Kidney epithelial cell (primary cell): ENCODE data around the gene RTL5. TPM values are rescaled to one million over a fixed set of nuclear protein-coding genes. Genes with fewer than 3 reads are reported as not detected.

Source experiments
- DNase-seq: peaks from one replicate; pipeline ENCODE4 v3.0.0-alpha.2; 2010; ENCODE audit warnings: low read depth
- H3K27me3 ChIP-seq: 2 replicates; pipeline ENCODE4 v1.6.0; 2011; ENCODE audit warnings: low read length; ENCODE audit not compliant: control insufficient read depth, insufficient read depth
- H3K36me3 ChIP-seq: 2 replicates; pipeline ENCODE4 v1.5.1; 2011; ENCODE audit warnings: low read length; ENCODE audit not compliant: control insufficient read depth, insufficient read depth
- H3K4me3 ChIP-seq: 2 replicates; pipeline ENCODE4 v1.5.1; 2011; ENCODE audit warnings: low read depth, mild to moderate bottlenecking, control low read depth, low read length
- total RNA-seq: library from RNA; depleted of rRNA; stranded (reverse); fragments of >200 nt; gene quantifications from 2 replicates; pipeline ENCODE4 v1.2.3, GENCODE V29; 2015
- TF ChIP-seq, protein P1 (sequence below): IDR thresholded peaks from 2 replicates; pipeline ENCODE4 v1.5.1; 2011; ENCODE audit warnings: mild to moderate bottlenecking, moderate library complexity, low read length, control low read depth, inconsistent platforms; ENCODE audit not compliant: insufficient read depth, poor library complexity, severe bottlenecking

Gene RTL5
- total RNA-seq, 1 donor from 2014 or later: 2.3 TPM

- H3K4me3 ChIP-seq: no peak overlapping the region
- H3K36me3 ChIP-seq: no peaks in the 10 kb centered on the region
- TF ChIP-seq, protein P1, sequence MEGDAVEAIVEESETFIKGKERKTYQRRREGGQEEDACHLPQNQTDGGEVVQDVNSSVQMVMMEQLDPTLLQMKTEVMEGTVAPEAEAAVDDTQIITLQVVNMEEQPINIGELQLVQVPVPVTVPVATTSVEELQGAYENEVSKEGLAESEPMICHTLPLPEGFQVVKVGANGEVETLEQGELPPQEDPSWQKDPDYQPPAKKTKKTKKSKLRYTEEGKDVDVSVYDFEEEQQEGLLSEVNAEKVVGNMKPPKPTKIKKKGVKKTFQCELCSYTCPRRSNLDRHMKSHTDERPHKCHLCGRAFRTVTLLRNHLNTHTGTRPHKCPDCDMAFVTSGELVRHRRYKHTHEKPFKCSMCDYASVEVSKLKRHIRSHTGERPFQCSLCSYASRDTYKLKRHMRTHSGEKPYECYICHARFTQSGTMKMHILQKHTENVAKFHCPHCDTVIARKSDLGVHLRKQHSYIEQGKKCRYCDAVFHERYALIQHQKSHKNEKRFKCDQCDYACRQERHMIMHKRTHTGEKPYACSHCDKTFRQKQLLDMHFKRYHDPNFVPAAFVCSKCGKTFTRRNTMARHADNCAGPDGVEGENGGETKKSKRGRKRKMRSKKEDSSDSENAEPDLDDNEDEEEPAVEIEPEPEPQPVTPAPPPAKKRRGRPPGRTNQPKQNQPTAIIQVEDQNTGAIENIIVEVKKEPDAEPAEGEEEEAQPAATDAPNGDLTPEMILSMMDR: no peak
- H3K27me3 ChIP-seq: peaks cover 5% of the 10 kb centered on the region
- DNase-seq: no peak
Observed at GRCh38 chrX:72128183-72128834, 3.4 kb downstream of the RTL5 start.

DNA sequence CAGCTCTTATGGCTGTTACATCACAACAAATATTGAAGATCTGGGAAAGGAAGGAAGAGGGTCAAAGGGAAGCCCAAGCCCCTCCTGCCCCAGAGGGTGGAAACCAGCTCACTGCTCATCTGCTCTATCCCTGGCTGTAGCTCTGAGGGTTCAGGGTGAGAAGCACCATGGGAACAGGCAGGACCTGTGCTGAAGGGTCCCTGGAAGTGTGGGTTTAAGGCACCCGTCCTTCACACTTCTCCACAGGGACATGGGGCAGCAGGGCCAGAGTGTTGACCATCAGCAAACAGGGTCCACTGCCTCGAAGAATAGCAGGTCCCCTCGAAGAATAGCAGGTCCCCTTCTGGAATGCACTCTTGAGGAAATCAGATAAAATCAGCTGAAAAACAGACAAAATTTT is 4.4 kb downstream of the RTL5 start:
- no peaks in the 10 kb centered on the region for H3K36me3 ChIP-seq
- H3K27me3 ChIP-seq: peaks cover 5% of the 10 kb centered on the region
- DNase-seq: no peak
- TF ChIP-seq, protein P1: no peak
- no peak overlapping the region for H3K4me3 ChIP-seq

GRCh38 chrX:72126539-72127140 is 5.1 kb downstream of the RTL5 start:
- DNase-seq: peak; percentile 37
- Histone ChIP-seq H3K4me3 (no peak overlapping the region), H3K36me3 (no peaks in the 10 kb centered on the region), H3K27me3 (peaks cover 5% of the 10 kb centered on the region)
- TF ChIP-seq, protein P1: peak; percentile 82

DNA sequence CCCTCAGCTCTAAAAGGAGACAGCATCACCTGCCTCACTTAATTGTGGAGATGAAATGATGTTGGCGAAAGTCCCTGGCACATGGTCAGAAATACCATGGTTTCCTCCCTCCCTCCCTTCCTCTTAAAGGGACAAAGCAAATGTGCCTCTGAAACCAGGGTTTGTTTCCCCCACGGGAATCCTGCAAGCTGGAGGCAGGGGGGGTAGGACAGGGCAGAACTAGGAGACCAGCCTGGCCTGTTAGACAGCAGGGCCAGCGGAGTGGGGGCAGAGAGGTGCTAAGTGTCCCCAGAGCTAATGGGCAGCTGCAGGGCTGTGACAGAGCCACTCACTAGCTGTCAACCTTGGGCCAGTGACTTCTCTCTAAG is 5.7 kb downstream of the RTL5 start:
- DNase-seq: no peak

DNA sequence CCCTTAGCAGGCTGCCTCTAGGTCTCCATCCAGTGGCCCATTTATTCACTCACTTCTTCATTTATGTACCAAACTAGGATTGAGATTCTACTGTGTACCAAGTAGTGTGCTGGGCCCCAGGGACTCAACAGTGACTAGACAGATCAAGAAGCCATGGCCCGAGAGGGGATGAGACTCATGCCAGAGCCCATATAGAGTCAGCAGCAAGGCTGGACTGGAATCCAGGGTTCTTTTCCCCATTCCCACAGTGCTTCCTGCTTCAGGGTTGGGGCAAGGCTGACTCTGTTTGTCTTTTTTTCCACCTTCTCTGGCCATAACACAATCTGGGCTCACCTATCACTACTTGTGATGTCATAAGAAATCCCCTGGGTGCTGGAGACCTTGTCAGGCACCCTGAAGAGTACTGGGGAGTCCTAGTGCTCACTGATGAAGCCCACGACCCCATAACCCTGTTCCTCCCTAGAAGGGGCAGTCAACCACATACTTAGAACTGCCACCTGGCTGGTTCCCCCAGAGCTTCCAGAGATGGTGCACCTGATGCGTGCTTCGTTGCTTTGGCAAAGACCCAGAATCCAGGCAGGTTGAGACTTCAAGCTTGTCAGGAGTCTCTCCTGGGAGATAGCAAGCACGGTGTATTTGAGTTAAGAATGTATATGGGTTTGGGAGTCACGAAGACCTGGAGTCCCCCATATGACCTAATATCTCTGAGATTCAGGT is 6.2 kb downstream of the RTL5 start:
- TF ChIP-seq, protein P1: no peak
- Histone ChIP-seq H3K4me3 (no peak overlapping the region), H3K36me3 (no peaks in the 10 kb centered on the region), H3K27me3 (peaks cover 5% of the 10 kb centered on the region)
- no peak for DNase-seq

More for the DNA sequence above, 5.7 kb downstream of the RTL5 start:
- TF ChIP-seq, protein P1: no peak
- no peak overlapping the region for H3K4me3 ChIP-seq
- no peaks in the 10 kb centered on the region for H3K36me3 ChIP-seq
- H3K27me3 ChIP-seq: peaks cover 5% of the 10 kb centered on the region
